Hepatocyte (in vitro differentiated cells): ENCODE data around the gene ANO3.

Source experiments
- CTCF ChIP-seq: fragments of 200-600 bp; sonication (generic); IDR thresholded peaks from 2 replicates; pipeline ENCODE4 v1.5.1; 2016; ENCODE audit warnings: antibody characterized with exemption, mild to moderate bottlenecking; ENCODE audit not compliant: poor library complexity
- EZH2 ChIP-seq: fragments of 200-600 bp; sonication (generic); IDR thresholded peaks from 2 replicates; pipeline ENCODE4 v1.6.1; 2016; ENCODE audit warnings: antibody characterized with exemption, mild to moderate bottlenecking, borderline replicate concordance
- EZH2phosphoT487 ChIP-seq: fragments of 200-600 bp; sonication (generic); IDR thresholded peaks from one replicate; pipeline ENCODE4 v1.6.1; 2018; ENCODE audit warnings: antibody characterized with exemption, mild to moderate bottlenecking, low read depth, moderate library complexity; ENCODE audit not compliant: unreplicated experiment, severe bottlenecking

- no peak for TF ChIP-seq CTCF
- TF ChIP-seq EZH2, result no peak
- no peak for TF ChIP-seq EZH2phosphoT487
Measured at GRCh38 chr11:26287067-26287518, 44.8 kb upstream of the ANO3 start.
